HG02943 (cell line): ENCODE measurements around the gene FABP3.

Experiments used
- ATAC-seq: cut with Tn5 transposase; IDR thresholded peaks from one replicate; pipeline ENCODE4 v1.9.1; 2021; ENCODE audit warnings: mild to moderate bottlenecking, low read depth, moderate library complexity; ENCODE audit not compliant: unreplicated experiment

The FABP3 gene

GRCh38 chr1:31373897-31374486 lies 1.1 kb upstream of the FABP3 start:
- ATAC-seq, result no peak

- no peak for ATAC-seq
These were observed 173 bp downstream of the FABP3 start for GRCh38 chr1:31372751-31373055.

GRCh38 chr1:31372051-31372450 lies 825 bp downstream of the FABP3 start:
- ATAC-seq, result no peak

GRCh38 chr1:31371121-31371959 lies 1.5 kb downstream of the FABP3 start:
- ATAC-seq, result no peak

GRCh38 chr1:31370565-31370964 lies 2.3 kb downstream of the FABP3 start:
- no peak for ATAC-seq

DNA sequence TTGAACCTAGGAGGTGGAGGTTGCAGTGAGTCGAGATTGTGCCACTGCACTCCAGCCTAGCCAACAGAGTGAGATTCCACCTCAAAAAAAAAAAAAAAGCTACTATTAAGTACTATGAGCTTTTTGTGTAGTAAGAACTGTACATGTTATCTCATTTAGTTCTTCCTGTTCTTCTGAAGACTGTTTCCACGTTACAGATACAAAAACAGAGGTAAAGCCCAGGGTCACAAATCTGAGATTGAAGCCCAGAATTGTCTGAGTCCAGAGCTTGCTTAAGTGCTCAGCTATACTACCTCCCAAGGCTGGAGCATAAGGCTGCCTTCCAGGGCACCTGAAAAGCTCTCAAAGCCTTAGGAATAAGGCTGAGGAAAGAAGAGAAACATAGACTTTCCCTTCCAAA lies 2.9 kb downstream of the FABP3 start:
- no peak for ATAC-seq

DNA sequence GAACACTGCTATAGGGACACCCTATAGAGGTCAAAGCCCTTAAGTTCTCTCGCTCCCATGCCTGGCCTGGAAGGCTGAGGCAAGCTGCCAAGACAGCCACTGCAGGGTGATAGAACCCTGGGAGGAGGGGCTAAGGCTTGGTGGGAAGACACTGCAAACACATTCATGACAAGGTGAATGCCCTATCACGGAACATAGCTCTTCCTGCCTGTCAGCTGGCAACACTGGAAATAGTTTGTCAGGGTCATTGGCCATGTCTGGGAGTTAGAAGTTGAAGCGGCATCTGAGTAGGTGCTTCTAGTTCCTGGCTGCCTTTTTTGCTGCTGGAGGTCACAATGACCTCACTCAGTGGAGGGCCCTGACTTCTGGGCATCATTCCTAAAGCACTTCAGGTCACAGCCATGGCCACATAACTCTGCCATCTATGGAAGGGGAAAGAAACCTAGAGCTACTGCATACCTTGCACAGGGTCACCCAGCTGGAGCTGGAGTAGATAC lies 4.2 kb downstream of the FABP3 start:
- no peak for ATAC-seq

DNA sequence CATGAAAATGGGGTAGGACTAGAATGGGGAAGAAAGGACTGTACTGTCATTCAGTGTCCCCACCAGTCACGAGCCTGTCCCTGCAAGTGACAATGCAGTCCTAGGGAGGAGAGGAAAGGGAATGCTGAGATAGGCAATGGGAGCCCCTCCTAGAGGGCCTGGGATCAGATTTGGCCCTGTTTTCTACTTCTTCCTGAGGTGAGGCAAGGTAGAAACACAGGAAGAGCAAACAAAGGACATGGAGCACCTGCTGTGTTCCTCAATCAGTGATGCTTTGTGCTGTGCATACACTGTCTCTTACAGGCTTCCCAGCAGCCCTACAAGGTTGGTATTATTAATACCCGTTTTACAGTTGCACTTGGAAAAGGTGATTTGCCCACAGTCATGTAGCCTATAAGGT lies 6.1 kb downstream of the FABP3 start:
- no peak for ATAC-seq

- ATAC-seq, result no peak
These were observed 8.2 kb downstream of the FABP3 start for GRCh38 chr1:31364561-31365250.

DNA sequence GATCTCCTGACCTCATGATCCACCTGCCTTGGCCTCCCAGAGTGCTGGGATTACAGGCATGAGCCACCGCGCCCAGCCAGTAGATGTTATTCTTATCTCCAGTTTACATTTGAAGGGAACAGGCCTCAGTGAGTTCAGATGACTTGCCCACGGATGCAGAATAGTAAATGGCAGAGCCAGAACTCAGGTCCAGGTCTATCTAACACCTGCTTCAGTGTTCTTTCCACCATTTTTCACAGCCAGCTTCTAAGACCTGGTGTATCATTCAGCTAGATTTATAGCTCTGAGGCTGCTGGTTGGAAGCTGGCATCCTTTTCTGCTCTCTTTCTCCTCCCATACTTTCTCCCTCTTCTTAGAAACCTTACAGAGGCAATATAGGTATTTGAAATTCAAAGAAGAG lies 10.8 kb downstream of the FABP3 start:
- ATAC-seq, result no peak

DNA sequence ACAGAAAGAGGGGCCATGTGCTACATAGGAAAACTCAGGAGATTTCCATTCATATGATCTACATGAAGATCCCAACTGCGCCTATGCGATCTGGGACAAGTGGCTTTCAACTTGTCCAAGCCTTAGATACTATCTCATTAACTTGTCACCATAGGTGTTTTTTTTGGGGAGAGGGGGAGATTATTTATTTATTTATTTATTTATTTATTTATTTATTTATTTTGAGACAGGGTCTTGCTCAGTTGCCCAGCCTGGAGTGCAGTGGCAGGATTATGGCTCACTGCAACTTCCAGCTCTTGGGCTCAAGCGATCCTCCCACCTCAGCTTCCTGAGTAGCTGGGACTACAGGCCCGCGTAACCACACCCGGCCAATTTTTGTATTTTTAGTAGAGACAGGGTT lies 11.3 kb downstream of the FABP3 start:
- no peak for ATAC-seq

DNA sequence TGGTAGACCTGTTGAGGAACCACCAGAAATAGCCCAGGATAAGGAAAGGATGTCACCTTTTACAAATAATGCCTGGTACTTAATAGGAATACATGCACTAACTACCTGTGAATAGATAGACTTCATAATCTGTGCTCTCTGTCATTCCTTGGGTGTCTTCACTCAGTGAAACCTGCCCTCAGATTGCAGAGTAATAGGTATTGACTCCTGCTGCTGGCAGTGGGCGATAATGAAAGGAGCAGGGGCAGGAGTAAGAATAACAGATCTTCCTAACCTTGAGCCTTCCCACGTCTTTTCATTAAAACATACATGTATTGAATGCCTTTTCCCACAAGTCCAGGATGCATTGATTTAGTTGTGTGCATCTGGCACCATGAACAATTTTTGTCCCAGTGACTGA lies 16.4 kb downstream of the FABP3 start:
- ATAC-seq, result no peak

DNA sequence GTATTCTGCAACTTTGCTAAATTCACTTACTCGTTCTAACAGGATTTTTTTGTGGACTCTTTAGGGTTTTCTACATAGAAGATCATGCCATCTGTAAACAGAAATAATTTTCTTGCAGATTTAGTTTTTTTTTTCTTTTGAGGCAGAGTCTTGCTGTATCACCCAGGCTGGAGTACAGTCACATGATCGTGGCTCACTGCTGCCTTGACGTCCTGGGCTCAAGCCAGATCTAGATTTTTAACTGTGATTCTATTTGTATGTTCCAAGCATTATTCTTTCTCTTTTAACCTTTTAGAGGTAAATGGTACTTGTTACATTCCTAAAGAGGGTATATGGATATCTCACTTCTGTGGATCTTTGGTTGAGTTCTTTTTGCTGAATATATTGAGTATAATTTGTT lies 18.6 kb downstream of the FABP3 start:
- no peak for ATAC-seq

DNA sequence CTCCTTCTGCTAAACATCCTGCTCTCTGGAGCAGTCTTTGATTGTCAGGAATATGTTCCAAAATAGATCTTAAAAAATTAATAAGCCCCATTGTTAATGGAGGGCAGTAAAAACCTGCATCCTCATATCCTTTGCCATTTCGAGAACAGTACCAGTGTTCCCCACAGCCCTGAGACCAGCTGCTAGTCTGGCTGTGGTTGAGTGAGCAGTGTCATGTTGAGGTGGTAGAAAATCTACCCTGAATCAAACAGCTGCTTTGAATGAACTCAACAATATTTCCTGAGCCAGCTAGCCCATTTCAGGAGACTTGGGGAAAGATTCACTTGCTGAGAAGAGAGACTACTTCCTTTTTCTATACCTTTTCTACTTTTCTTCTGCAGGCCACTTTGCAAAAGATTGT lies 24.4 kb downstream of the FABP3 start:
- ATAC-seq, result no peak

GRCh38 chr1:31346785-31347184 lies 26.1 kb downstream of the FABP3 start:
- ATAC-seq, result no peak

GRCh38 chr1:31345635-31346034 lies 27.2 kb downstream of the FABP3 start:
- no peak for ATAC-seq

DNA sequence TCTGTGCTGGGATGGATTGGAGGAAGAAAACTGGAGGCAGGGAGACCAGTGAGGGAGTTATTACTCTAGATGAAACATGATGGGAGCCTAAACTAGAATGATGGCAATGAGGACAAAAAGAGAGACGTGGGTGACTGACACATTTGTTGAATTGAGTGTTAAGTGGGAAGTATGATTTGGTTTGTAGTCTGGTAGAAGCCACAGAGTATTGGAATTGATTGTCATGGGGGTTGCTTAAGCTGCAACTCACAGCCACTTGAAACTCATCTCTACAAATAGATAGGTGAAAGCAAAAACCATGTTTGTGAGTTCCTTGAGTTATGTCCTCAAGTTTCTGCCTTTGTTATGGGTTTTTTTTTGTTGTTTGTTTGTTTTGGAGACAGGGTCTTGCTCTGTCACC lies 28.4 kb downstream of the FABP3 start:
- ATAC-seq, result no peak

GRCh38 chr1:31336687-31337467 lies 36.0 kb downstream of the FABP3 start:
- no peak for ATAC-seq

- ATAC-seq, result no peak
These were observed 37.9 kb downstream of the FABP3 start for GRCh38 chr1:31335007-31335406.

DNA sequence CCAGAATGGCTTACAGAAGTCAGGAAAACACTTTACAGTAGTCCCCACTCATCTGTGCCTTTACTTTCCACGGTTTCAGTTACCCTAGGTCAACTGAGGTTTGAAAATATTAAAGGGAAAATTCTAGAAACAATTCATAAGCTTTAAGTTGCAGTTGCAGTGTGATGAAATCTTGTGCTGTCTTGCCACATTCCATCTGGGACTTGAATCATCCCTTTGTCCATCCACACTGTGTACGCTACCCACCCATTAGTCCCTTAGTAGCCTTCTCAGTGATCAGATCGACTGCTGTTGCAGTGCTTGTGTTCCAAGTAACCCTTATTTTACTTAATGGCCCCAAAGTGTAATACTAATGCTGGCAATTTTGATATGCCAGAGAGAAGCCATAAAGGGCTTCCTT lies 45.5 kb downstream of the FABP3 start:
- no peak for ATAC-seq

GRCh38 chr1:31326461-31326860 lies 46.4 kb downstream of the FABP3 start:
- no peak for ATAC-seq
